Inflammatory macrophage (primary cell): ENCODE results near the gene PITPNM3.
A peak's percentile ranks its signal among the peaks of the same experiment; 100 is the strongest.

Experiments used
- DNase-seq, 2 donors: peaks; one replicate each; pipeline ENCODE4 v3.0.0-alpha.2; 2020 to 2022

Gene PITPNM3

DNA sequence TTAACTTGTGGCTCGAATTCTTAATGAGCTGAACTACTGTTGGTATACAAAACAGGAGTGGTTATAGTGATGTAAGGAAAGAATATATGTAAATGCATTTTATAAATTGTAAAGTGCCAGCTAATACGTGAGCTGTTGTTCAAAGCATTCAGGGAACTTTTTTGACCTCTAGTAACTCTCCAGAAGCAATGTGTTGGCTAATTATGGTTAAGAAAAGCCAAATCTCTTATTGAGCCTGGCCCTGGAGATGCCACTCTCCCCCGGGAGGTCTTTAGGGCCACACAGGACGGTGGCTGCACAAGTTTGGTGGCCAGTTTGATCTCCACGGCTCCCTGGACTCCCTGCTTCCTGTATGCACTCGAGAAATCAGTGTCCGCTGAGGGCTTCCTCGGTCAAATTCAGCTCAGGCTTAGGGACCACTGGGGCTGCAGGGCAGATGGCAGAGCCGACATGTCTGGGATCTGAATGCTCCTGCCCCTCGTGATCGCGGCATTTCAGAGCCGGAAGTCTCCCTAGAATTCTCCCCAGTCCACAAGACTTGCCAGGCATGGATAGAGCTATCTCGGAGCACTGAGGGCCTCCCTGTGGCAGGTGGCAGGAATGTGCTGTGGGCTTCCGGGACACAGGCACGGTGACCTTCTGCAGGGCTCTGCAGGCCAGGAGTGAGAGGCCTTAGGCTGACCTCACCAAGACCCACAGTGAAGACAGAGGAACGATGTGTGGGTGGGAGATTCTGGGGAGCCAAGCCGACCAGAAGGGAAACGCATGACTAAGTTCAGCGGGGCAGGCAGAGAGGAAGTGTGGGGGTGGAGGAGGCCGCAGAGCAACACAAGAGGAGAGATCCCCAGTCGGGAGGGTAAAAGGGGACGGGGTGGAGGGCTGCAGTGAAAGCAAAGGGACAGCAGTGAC is 18.6 kb upstream of the PITPNM3 start:
- DNase-seq = peak; percentile 97 to 98

DNA sequence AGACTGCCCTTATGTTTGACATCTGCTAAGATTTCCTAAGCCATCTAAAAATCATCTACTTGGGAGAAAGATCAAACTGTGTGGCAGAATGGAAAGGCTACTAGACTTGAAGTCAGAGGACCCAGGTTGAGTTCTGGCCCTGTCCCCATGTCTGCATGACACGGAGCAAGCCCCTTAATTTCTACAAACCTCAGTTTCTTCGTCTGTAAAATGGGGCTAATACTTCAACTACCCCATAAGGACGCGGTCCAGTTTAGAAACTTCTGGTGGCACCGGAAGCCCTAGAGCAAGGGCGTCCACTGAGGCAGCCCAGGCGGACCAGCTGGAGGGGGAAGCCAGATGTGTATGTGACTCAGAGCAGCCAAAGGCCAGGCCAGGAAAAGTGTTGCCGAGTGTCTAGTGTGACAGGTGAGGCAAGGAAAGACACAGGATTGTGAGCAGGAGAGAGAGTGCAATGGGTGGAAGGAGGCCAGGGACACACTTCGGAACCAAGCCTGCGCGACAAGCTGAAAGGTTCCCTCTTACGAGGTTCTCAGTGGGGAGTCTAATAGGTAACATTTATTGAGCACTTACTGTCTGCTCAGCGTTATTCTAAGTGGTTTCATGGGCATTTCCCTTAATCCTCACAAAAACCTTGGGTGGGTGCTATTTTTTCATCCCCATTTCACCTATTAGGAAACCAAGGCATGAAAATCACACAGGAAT is 17.8 kb upstream of the PITPNM3 start:
- DNase-seq = no peak

DNA sequence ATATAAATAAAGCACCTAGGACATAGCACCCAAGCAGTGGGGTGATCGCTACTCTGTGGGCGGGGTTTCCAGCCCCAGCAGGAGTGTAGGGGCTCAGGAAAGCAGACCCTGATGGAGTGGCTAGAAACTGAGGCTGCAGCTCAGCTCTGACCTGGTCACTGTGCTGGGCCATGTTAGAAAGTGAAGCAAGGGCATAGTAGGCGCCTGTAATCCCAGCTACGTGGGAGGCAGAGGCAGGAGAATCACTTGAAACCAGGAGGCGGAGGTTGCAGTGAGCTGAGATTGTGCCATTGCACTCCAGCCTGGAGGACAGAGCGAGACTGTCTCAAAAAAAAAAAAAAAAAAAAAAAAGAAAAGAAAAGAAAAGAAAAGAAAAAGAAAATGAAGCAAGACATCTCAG is 17.1 kb upstream of the PITPNM3 start:
- peak; percentile 45 to 73 for DNase-seq

DNA sequence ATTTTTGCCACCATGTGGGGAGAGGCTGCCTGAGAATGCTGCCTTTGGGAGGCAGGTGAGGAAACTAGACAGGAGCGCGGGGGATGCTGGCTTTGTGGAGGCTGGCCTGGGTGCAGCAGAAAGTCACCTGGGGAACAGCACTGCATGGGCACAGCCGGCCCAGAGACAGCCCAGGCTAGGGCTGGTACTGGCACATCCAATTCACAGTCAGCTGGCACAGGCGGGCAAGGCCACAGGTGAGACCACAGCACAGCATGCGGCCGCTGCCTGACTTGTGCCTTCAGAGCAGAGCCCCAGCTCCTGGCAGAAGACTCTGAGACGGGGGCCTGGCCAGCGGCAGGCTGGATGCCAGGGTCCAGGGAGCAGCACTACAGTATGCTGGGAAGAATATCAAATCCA is 16.6 kb upstream of the PITPNM3 start:
- no peak for DNase-seq

DNA sequence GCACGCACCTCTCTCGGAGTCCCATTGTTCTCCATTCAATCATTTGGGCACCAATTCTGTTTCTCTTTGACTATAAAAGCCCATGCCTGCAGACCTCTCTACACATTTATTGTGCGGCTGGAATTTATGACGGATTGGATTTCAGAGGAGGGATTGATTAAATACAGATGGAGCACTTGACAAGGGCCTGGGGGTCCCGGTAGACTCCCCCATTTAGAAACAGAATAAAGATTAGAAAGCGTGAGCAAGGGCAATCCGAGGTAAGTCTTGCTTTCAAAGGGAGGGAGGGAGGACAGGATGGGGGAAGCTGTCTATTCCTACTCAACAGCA is 15.1 kb upstream of the PITPNM3 start:
- no peak for DNase-seq

DNA sequence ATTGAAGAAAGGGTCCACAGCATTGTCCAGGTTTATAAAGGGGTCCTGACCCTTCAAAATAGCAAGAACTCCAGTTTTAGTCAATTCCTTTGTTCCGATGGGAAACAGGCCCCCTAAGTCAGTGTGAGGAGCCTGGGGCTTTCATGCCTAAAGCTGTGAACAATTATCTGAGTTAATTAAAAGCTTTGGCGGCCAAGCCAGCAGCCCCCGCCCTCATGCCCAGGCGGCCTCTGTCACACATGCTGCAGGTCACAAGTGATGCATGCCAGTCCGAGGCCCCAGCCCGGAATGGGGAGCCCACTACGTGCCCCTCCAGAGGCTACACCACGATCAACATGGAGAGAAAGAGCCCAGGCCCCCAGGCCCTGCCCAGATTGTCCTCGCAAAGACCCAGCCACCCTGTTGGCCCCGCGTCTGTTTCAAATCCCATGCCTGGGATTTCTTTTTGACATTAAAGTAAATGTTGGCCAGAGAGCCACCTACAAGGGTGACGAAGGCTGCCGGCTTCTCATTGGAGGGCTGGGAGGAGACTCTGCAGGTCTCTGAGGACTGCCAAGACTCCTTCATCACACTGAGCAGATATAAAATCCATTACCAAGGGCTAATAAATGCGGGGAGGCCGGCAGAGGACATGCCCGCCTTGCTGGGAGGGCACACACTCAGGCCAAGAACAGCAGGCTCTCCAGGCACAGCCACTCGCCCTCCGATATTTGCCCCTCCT is 14.5 kb upstream of the PITPNM3 start:
- no peak for DNase-seq

DNA sequence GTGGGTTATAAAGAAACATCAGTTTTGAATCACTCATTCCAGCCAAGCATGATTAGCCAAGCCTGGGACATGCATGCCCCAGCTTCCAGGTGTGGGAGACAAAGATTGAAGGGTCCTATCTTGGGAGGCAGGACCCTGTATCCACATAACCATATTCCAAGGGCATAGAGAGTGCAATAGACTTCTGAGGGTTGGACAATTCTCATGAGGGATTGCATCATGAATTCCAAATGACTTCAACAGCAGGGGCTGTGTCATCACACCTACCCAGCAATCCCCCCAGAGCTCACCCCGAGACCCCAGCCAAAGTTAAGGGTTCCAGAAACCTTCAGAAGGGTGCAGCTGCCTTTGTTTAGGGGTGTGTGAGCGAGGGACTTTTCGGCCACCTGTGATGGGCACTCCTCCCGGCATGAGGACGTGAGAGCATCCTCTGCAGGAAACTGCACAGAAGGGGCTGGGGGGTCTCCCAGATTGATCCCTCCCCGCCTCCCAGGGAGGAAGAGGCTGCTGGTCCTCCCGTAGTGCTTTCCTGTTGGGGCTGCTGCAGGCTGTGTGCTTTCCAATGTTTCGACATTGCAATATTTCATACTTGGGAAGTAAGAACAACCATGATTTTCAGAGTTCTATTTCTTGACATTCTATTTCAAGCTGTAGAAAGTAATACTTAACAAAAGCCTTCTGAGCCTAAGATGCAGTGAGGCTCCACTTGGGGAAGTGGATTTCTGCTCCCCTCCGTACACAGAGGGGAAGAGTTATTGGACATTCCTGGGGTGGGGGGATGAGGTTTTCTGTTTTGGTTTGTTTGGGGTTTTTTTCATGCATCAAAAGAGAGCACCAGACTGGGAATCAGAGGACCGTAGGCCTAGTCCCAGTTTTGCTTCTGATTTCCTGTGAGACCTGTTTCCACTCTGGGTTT is 13.3 kb upstream of the PITPNM3 start:
- DNase-seq = no peak

DNA sequence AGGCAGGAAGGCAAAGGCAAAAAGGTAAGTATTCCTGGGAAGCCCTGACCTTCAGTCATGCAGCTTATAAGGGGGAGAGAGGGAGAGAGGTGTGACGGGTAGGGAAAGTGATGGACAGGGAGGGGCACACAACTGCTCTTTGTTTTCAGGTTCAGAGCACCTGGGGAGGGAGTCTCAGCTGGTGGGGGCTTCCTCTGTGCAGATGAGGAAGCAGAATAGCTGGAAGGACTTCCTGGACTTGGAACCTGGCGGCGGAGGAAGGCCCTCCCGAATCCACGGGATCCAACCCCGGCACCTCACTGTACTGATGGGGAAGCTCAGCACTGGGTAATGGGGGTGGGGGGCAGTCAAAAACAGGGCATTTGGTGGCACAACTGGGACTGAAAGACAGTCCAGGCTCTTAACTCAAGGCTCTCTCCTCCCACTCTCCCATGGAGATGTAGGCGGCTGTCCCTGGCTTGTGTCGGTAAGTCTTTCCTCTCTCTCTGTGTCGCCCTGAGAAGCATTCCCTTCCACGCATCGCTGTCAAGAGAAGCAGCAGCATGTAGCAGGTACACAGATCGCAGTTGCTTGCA is 11.9 kb upstream of the PITPNM3 start:
- DNase-seq = no peak

DNA sequence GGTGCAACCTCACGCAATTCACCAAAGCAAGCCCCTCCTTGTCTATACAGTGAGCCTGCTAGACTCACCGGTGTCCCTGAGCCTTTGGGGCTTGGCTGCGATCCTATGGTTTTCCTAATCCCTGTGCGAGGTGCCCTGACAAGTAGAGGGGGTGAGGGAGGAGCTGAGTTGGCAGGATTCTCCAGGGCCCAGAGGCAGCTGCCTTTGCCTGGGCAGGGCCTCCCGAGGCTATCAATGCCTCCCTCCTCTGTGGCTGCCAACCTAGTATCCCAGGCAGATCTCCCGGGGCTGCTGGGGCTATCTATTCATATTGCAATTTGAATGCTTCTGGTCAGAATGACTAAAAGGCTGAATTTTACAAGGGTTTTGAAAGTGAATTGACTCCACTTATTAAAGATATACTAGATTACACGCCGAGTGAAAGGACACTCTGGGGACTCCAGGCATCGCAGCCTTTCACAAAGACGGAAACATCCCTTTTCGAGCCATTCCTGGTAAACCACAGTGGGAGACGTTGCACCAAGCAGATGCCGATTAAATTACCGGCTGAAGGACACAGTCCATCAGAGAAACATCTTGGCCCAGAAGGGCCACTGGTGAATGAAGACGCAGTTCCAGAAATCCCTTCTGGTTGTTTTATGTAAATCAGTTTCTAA is 11.3 kb upstream of the PITPNM3 start:
- no peak for DNase-seq

DNA sequence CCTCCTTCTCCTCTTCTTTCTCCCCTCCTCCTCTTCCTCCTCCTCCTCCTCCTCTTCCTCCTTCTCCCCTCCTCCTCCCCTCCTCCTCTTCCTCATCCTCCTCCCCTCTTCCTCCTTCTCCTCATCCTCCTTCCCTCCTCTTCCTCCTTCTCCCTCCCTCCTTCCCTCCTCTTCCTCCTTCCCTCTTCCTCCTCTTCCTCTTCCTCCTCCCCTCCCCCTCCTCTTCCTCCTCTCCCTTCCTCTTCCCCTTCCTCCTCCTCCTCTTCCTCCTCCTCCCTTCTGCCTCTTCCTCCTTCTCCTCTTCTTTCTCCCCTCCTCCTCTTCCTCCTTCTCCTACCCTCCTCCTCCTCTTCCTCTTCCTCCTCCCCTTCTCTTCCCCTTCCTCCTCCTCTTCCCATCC is 5.1 kb upstream of the PITPNM3 start:
- no peak for DNase-seq

DNA sequence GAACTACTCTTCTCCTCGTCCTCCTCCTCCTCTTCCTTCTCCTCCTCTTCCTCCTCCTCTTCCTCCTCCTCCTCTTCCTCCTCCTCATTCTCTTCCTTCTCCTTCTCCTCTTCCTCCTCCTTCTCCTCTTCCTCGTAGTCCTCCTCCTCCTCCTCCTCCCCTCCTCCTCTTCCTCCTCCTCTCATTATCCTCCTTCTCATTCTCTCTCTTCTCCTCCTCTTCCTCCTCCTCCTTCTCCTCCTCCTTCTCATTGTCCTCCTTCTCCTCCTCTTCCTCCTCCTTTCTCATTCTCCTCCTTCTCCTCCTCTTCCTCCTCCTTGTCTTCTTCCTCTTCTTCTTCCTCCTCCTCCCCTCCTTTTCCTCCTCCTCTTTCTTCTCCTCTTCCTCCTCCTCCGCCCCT is 4.1 kb upstream of the PITPNM3 start:
- no peak for DNase-seq

DNA sequence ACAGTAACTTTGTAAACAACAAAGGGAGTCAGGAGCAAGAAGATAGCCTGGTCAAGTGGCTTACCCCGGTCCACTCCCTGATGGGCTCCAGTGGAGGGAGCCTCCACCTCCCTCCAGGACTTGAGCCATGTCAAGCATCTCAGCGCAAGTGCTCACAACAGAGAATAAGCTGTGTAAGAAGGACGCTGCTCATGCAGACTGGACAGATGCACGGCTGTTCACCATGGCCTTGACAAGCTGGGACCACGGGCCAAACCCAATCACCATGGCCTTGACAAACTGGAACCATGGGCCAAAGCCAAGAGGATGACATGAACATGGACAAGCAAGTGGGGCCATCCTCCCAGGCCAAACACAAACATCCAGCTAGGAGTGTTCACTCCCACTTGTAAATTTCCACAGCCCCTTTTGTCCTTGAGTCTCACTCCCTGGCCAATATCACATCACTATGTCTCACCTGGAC is 3.4 kb upstream of the PITPNM3 start:
- no peak for DNase-seq

DNA sequence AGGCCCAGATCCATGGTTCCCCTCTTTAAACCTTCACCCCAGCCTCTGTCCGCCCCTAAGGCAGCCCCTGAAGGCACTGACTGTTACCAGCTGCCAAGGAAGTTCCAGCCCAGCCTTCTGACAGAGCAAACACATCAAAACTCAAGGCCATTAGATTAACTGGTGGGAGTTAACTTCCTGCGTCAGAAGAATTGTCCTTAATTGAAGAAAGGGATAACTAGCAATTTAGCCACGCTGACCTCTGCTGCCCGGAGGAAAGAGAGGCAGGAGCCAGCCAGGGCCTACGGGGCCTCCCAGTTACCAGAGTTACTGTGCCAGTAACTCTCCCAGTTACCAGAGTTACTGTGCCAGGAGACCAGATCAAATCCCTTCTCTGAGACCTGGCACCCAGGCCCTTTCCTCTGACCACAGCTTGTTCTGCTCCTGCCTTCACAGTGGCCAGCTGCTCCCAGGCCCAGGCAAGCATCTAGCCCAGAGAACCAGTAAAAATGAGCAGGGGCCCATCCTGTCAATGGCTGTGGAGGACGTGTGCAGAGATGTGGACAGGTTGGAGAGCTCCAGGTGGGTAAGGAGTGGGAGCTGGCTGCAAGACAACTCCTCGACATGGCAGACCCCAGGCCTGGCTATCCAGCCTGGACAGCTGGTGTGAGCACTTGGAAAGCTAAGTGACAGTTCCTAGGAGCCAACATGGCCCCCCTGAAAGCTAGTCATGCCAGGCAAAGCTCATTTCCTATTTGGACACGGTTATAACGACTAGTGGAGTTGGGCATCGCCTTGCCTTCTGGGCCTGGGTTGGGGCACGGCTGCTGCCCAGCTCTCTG is 2.8 kb upstream of the PITPNM3 start:
- DNase-seq = no peak

DNA sequence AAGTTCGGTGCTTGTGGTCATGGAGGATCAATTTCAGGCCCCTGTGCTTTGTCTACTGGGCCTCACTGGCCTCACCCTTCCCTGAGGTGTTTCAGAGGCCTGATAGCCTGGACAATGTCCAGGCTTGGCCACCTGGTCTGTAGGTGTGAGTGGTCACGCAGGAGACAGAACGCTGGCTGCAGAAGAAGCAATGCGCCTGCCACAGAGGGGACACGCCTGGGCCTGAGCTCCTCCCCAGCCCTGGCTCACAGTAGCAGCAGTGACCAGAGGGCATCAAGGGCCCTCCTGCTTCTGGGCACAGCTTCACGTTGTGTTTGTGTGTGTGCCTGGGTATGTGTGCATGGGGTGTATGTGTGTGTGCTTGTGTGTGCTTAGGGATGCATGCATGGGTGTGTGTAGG is 1.9 kb upstream of the PITPNM3 start:
- DNase-seq = no peak

DNA sequence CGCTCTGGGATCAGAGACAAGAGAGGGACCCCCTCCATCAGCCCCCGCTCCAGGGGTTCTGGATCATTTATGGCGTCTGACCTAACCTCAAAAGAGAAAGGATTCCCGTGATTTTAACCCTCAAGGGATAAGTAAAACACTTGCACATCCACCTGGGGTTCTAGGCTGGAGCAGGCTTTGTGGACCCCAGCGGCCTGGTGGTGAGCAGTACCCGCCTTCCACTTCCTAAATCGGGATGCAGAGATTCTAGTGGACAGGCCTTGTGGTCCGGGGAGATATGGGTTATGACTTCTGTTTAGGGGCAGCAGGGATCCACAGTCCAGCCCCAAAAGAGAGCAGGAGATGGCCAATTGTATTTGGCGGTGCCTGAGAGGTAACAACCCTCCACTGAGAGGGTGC is 684 bp upstream of the PITPNM3 start:
- no peak for DNase-seq

DNA sequence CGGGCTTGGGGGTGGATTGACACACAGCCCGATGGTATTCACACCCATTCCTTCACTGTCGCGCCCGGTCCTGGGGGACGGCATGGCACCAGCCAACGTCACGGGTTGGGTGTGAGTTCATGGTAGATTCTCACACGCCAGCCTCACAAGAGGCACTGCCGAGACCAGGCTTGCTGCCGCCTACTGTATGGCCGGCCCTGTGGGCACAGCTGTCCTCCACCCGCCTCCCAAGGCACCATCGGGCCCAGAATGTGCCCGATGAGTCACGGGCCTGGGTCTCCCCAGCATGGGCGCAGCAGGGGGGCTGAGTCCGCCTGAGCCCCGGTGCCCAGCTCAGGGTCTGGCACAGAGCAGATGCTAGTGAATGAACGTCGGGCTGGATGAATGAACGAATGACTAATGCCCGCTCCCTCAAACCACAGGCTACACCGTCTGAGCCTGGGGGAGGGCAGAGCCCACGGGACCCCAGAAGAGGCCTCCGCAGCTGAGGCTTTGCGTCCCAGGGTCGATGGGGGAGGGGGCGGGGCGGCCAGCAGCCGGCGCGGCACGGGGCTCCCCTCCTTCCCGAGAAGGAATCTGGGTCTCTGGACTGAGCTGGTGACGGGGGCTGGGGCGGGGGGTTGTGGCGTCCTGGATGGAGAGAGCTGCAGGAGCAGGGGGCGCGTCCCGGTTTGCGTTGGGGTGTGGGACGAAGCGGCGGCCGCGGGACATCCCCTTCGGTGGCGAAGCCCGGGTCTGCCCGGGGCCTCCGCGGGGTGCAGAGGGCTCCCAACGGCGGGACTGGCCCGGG is 829 bp downstream of the PITPNM3 start:
- peak; percentile 22 to 63 for DNase-seq

DNA sequence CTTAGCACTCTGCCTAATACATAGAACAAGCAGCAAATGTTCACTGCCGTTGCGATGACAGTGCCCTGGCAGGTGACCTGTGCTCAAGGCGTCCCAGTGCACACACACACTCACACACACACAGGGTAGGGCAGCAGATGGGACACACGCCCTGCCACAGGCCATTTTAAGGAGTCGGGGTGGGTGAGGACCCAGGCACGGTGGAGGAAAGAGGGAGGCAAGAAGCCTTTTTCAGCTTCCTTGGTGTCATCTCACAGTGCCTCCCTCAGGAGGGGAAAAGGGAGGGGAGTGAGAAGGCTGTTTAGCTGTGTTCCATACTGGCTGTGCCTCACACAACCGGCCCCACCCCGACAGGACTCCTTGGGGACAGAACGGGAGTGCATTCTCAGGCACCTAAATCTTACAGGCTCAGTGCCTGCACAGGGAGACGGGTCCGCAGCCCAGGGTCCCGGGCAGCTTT is 1.5 kb downstream of the PITPNM3 start:
- no peak for DNase-seq

DNA sequence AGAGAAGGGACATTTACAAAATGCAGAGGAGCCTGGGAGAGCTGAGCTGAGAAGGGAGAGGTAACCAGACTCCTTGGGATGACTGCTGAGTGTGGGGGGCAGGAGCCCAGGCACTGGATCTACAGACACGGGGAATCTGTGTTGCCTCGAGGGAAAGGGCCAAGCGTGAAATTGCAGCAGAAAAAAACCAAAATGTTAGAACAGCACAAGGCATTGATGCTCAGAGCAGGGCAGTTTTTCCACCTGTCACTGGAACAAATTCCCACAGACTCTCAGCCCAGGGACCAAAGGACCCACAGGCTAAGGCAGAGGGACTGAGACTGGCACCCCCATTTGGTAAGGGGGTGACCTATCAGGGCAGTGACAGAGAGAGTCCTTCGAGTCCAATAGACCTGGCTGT is 2.0 kb downstream of the PITPNM3 start:
- no peak for DNase-seq

DNA sequence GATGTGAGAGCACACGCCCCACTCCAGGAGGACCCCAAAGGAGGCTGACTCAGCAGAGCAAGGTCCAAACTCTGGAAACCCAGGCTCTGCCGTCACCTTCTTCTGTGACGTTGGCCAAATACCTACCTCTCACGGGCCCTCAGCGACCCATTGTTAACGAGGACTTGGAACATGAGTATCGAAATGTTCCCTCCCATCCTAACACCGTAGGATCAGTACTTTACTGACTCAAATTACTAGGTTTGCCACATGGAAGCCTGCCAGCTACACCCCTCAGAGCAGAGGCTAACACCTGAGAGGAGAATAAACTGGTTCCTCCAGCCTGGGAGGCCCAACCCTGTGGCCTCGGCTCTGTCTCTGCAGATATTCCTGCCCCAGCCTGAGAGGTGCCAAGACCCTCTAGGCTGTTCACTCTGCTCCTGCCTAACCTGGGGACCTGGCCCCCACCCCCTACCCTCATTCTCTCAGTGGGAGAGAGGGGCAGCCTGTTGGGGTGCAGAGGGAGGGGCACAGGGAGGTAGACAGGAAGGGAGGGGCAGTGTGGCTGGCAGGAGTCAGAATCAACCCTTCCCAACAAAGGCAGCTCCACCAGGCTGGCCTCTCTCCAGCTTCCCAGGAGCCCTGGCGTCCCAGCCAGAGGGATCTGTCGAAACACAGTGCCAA is 4.4 kb downstream of the PITPNM3 start:
- no peak for DNase-seq
